HG03521 (cell line): ENCODE measurements around the gene PLXNC1.
A peak's percentile ranks its signal among the peaks of the same experiment; 100 is the strongest.

Source experiments
- ATAC-seq: cut with Tn5 transposase; IDR thresholded peaks from one replicate; pipeline ENCODE4 v1.9.1; 2021; ENCODE audit warnings: mild to moderate bottlenecking, moderate library complexity; ENCODE audit not compliant: unreplicated experiment

Gene PLXNC1

GRCh38 chr12:94147991-94148738 lies at the start of gene PLXNC1:
Gene PLXNC1, plus strand, starts transcription at chr12:94148577. Its CDS starts 395 bp downstream, at chr12:94148972.
- peak; percentile 34 for ATAC-seq

GRCh38 chr12:94099191-94099590 lies 49.2 kb upstream of the PLXNC1 start:
- ATAC-seq, result no peak

- ATAC-seq, result no peak
Measured at GRCh38 chr12:94099632-94100031, 48.7 kb upstream of the PLXNC1 start.

- no peak for ATAC-seq
Measured at GRCh38 chr12:94100211-94100627, 48.2 kb upstream of the PLXNC1 start.

- ATAC-seq, result peak; percentile 61
Measured at GRCh38 chr12:94100990-94101737, 47.2 kb upstream of the PLXNC1 start.

- ATAC-seq, result peak; percentile 69
Measured at GRCh38 chr12:94101738-94102660, 46.4 kb upstream of the PLXNC1 start.

GRCh38 chr12:94103986-94104385 lies 44.4 kb upstream of the PLXNC1 start:
- ATAC-seq, result no peak

GRCh38 chr12:94107910-94108309 lies 40.5 kb upstream of the PLXNC1 start:
- no peak for ATAC-seq

GRCh38 chr12:94109160-94109559 lies 39.2 kb upstream of the PLXNC1 start:
- no peak for ATAC-seq

GRCh38 chr12:94110258-94110657 lies 38.1 kb upstream of the PLXNC1 start:
- ATAC-seq, result no peak

GRCh38 chr12:94111302-94111701 lies 37.1 kb upstream of the PLXNC1 start:
- ATAC-seq, result no peak

GRCh38 chr12:94112121-94112520 lies 36.3 kb upstream of the PLXNC1 start:
- ATAC-seq, result no peak

GRCh38 chr12:94114166-94114565 lies 34.2 kb upstream of the PLXNC1 start:
- ATAC-seq, result no peak

- no peak for ATAC-seq
Measured at GRCh38 chr12:94116191-94116590, 32.2 kb upstream of the PLXNC1 start.

- ATAC-seq, result no peak
Measured at GRCh38 chr12:94121886-94122285, 26.5 kb upstream of the PLXNC1 start.

GRCh38 chr12:94122591-94122990 lies 25.8 kb upstream of the PLXNC1 start:
- ATAC-seq, result no peak

GRCh38 chr12:94123127-94123526 lies 25.2 kb upstream of the PLXNC1 start:
- no peak for ATAC-seq

GRCh38 chr12:94126067-94126466 lies 22.3 kb upstream of the PLXNC1 start:
- ATAC-seq, result no peak

- no peak for ATAC-seq
Measured at GRCh38 chr12:94127239-94128131, 20.9 kb upstream of the PLXNC1 start.

GRCh38 chr12:94128280-94128679 lies 20.1 kb upstream of the PLXNC1 start:
- no peak for ATAC-seq
